ENCODE data around the gene MGMT.

- TF ChIP-seq YY1 (IDR thresholded peaks at IDR 0.05; ENCODE audit: insufficient read depth, insufficient read length) = no peak
- TF ChIP-seq ZNF274 (IDR thresholded peaks at IDR 0.05; ENCODE audit: low read depth, low read length) = no peak
Observed at GRCh38 chr10:129440247-129440646, 26.8 kb upstream of the MGMT start.
